K562 (cell line): ENCODE results near the gene KIF3A.

Experiments
- BHLHE40 ChIP-seq: IDR thresholded peaks from 2 replicates; pipeline ENCODE4 v1.6.1; 2011; ENCODE audit warnings: low read length, improper control_type of control experiment
- CEBPB ChIP-seq: fragments of 450-650 bp; IDR thresholded peaks from 2 replicates; pipeline ENCODE4 v1.6.1; 2016; ENCODE audit warnings: missing genetic modification characterization, missing compliant biosample characterization
- CTCF ChIP-seq, 3 experiments: IDR thresholded peaks in 2 of 3; conservative IDR thresholded peaks in 1 of 3; 2 replicates each; pipeline ENCODE4 v1.5.1; 2011 to 2012; ENCODE audit warnings: low read length in 3 of 3, mild to moderate bottlenecking in 3 of 3, control low read depth in 2 of 3, improper control_type of control experiment in 1 of 3, inconsistent platforms in 1 of 3, low read depth in 1 of 3, mixed read lengths in 1 of 3, moderate library complexity in 1 of 3; ENCODE audit not compliant: insufficient read depth in 2 of 3
- FOXK2 ChIP-seq, 2 experiments: fragments of 450-650 bp; IDR thresholded peaks in 1 of 2; conservative IDR thresholded peaks in 1 of 2; 2 replicates each; pipeline ENCODE4 v1.6.1; 2016; ENCODE audit warnings: low read depth in 2 of 2, mild to moderate bottlenecking in 1 of 2
- HEY1 ChIP-seq: fragments of 250-450 bp; sonication (Bioruptor Pico); IDR thresholded peaks from 2 replicates; pipeline ENCODE4 v1.5.0; 2020; ENCODE audit warnings: mild to moderate bottlenecking, moderate library complexity, borderline replicate concordance
- IRF1 ChIP-seq: sonication (generic); formaldehyde crosslinking; IDR thresholded peaks from 2 replicates; pipeline ENCODE4 v1.8.0; 2022; ENCODE audit warnings: missing genetic modification reagents, mild to moderate bottlenecking, borderline replicate concordance
- MYBL2 ChIP-seq, 2 experiments: fragments of 450-650 bp in 1 of 2; sonication (generic) in 1 of 2; formaldehyde crosslinking in 1 of 2; IDR thresholded peaks; 2 replicates each; pipeline versions ENCODE4 v1.6.1 to v1.8.1; 2017 to 2022; ENCODE audit warnings: borderline replicate concordance in 1 of 2, inconsistent platforms in 1 of 2, low read depth in 1 of 2, mild to moderate bottlenecking in 1 of 2, missing genetic modification reagents in 1 of 2, moderate library complexity in 1 of 2

GRCh38 chr5:132761321-132762240 lies 24.2 kb upstream of the KIF3A start:
- TF ChIP-seq IRF1 (CRISPR knock-in tag) (no peak), MYBL2 (IDR thresholded peaks at IDR 0.05; ENCODE audit: low read depth) (no peak), MYBL2 (CRISPR knock-in tag; IDR thresholded peaks at IDR 0.05; ENCODE audit: borderline replicate concordance) (no peak), BHLHE40 (no peak), CTCF (IDR thresholded peaks at IDR 0.05 in 2 of 3, conservative IDR thresholded peaks at IDR 0.05 in 1 of 3; ENCODE audit: insufficient read depth in 2 of 3, low read depth in 1 of 3, low read length in 3 of 3) (no peak), HEY1 (CRISPR knock-in tag) (no peak), FOXK2 (conservative IDR thresholded peaks at IDR 0.05 in 1 of 2, IDR thresholded peaks at IDR 0.05 in 1 of 2; ENCODE audit: low read depth in 2 of 2) (no peak), CEBPB (no peak)
